ENCODE measurements around the gene BOC. TPM values are rescaled to one million over a fixed set of nuclear protein-coding genes. Genes with fewer than 3 reads are reported as not detected.

The BOC gene
- total RNA-seq, 2 experiments from 2014 or later = 0.40 to 0.43 TPM

Other genes with a start within 250 kb of the BOC start
- 1 to 10 TPM; 1.4 to 1.5 TPM for gene CD200R1, start 236.5 kb upstream of the BOC start, total RNA-seq
- gene GTPBP8, start 220.6 kb upstream of the BOC start, total RNA-seq = 10 to 100 TPM; 34.3 to 43.0 TPM
- gene CFAP44, start 229.9 kb downstream of the BOC start, total RNA-seq = 1 to 10 TPM; 4.3 to 4.6 TPM

All from activated CD4-positive, alpha-beta T cell treated with anti-CD3 and anti-CD28 coated beads for 36 hours (primary cell).